Measurements from ENCODE around the gene LRRC14B.

Gene LRRC14B

GRCh38 chr5:172841-173251, 18.4 kb upstream of the LRRC14B start:
- Mint-ChIP-seq H3K9me3 (no peaks in the 10 kb centered on the region), H3K4me3 (no peak overlapping the region), H3K4me1 (peaks cover 20% of the 10 kb centered on the region), H3K27me3 (ENCODE audit: low read depth) (peaks cover 10% of the 10 kb centered on the region), H3K27ac (no peak overlapping the region), H3K36me3 (ENCODE audit: low read depth) (no peaks in the 10 kb centered on the region)
- no peak for TF ChIP-seq CTCF (IDR thresholded peaks at IDR 0.05; ENCODE audit: unreplicated experiment in 3 of 3)

DNA sequence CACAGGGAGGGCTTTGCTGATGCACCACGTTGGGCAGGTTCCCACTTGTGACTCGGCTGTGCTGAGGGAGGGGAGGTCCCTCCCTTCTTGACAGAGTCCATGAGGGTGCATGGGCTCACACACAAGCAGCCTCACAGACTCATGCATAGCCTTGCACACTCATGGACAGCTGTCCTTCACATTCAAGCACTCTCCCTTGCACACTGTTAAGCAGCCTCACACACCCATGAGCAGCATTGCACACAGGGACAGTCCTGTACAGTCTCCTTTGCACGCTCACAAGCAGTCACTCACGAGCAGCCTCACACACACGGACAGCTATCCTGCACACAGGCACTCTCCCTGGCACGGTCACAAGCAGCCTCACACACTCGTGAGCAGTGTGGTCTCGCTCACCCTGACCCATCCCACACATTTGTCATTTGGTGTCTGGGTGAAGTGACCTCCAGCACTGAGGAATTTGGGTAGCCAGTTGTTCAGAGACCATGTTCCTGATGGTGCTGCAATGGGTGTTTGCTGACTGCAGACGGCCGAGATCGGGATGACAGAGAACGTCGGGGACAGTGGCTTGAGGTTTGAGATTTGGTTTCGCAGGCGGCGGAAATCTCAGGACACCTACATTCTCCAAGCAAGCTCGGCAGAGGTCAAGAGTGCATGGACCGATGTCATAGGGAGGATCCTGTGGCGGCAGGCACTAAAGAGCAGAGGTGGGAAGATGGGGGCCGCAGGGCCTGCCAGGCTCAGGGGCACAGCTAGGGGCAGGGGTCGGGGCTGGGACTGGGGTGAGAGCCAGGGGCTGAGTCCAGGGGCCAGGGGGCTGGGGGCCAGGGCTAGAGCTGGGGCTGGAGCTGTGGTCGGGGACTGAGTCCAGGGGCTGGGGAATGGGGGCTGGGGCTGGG, 17.7 kb upstream of the LRRC14B start:
- no peak for TF ChIP-seq CTCF (IDR thresholded peaks at IDR 0.05; ENCODE audit: unreplicated experiment in 3 of 3)

DNA sequence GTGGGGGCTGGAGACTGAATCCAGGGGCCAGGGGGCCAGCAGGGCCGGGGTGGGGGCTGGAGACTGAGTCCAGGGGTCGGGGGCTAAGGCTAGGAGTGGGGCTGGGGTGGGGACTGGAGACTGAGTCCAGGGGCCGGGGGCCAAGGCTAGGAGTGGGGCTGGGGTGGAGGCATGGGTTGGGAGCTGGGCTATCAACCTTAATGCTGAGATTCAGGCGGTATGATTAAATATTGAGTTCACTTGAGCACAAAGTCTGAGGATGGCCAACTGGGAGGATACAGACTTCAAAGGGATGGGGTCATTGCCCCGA, 17.0 kb upstream of the LRRC14B start:
- Mint-ChIP-seq H3K9me3 (peaks cover 2% of the 10 kb centered on the region), H3K36me3 (ENCODE audit: low read depth) (no peaks in the 10 kb centered on the region), H3K4me1 (peaks cover 25% of the 10 kb centered on the region), H3K4me3 (no peak overlapping the region), H3K27me3 (ENCODE audit: low read depth) (peaks cover 10% of the 10 kb centered on the region), H3K27ac (no peak overlapping the region)
- TF ChIP-seq CTCF (IDR thresholded peaks at IDR 0.05; ENCODE audit: unreplicated experiment in 3 of 3): no peak

More for the DNA sequence above, 17.7 kb upstream of the LRRC14B start:
- Mint-ChIP-seq H3K9me3 (peaks cover 2% of the 10 kb centered on the region), H3K36me3 (ENCODE audit: low read depth) (no peaks in the 10 kb centered on the region), H3K4me1 (peaks cover 21% of the 10 kb centered on the region), H3K4me3 (no peak overlapping the region), H3K27ac (no peak overlapping the region), H3K27me3 (ENCODE audit: low read depth) (peaks cover 10% of the 10 kb centered on the region)

- H3K4me3 Mint-ChIP-seq: no peak overlapping the region
- TF ChIP-seq CTCF (IDR thresholded peaks at IDR 0.05; ENCODE audit: unreplicated experiment in 3 of 3): no peak
- peaks cover 30% of the 10 kb centered on the region for H3K4me1 Mint-ChIP-seq
- no peak overlapping the region for H3K27ac Mint-ChIP-seq
- H3K27me3 Mint-ChIP-seq (ENCODE audit: low read depth): peaks cover 10% of the 10 kb centered on the region
- H3K9me3 Mint-ChIP-seq: peaks cover 2% of the 10 kb centered on the region
- no peaks in the 10 kb centered on the region for H3K36me3 Mint-ChIP-seq (ENCODE audit: low read depth)
Measured at GRCh38 chr5:174876-175465, 16.3 kb upstream of the LRRC14B start.

- H3K27ac Mint-ChIP-seq: no peak overlapping the region
- H3K9me3 Mint-ChIP-seq: peaks cover 2% of the 10 kb centered on the region
- peaks cover 36% of the 10 kb centered on the region for H3K4me1 Mint-ChIP-seq
- peaks cover 13% of the 10 kb centered on the region for H3K27me3 Mint-ChIP-seq (ENCODE audit: low read depth)
- no peaks in the 10 kb centered on the region for H3K36me3 Mint-ChIP-seq (ENCODE audit: low read depth)
- TF ChIP-seq CTCF (IDR thresholded peaks at IDR 0.05; ENCODE audit: unreplicated experiment in 3 of 3): no peak
- H3K4me3 Mint-ChIP-seq: no peak overlapping the region
Measured at GRCh38 chr5:176296-176823, 14.9 kb upstream of the LRRC14B start.
